ENCODE data around the gene NGLY1.

GRCh38 chr3:25692341-25692740 is 90.9 kb downstream of the NGLY1 start:
- TF ChIP-seq POLR2A (IDR thresholded peaks at IDR 0.05; ENCODE audit: low read length): no peak
- no peak for TF ChIP-seq GATA1 (IDR thresholded peaks at IDR 0.05; ENCODE audit: low read depth, low read length)
